Islet precursor cell (in vitro differentiated cells): Measurements from ENCODE around the gene PDK1.
"Not testable (repeated sequence)": the region's sequence is repeated elsewhere in the genome, so short reads cannot be mapped to it uniquely, and the experiment has no call there.

ENCODE experiments used
- DNase-seq: peaks from one replicate; pipeline ENCODE4 v3.0.0-alpha.2; 2018

PDK1 gene

DNA sequence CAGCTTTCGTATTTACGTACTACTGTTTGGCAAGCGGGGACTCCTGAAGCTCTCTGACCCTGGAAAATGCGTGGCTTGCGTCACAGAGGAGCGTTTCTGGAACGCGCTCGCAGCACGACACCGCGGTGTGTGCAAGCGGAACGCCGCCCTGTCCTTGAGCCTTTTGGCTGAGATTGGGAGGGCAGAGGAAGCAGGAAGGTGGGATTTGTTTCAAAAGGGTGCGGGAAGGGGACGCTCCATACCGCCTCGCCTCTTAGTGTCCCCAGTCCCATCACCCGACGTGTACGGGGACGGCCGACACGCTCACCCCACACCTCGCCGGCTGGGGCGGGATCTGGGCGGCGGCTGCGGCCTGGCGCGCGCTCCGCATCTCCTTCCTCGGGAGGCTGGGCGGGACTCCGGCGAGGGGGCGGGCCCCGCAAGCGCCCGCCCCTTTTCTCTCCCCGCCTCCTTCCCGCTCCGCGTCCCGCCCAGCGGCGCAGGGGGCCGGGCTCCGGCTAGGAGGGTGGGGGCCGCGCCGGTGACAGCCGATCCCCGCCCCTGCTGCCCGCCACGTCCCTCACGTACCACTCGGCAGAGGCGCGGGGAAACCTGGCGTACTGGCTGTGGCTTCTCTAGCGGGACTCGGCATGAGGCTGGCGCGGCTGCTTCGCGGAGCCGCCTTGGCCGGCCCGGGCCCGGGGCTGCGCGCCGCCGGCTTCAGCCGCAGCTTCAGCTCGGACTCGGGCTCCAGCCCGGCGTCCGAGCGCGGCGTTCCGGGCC, at the start of gene PDK1:
Gene PDK1, plus strand, starts transcription at position 569 of the 762 bp plus-strand sequence. Its CDS starts 61 bp downstream, at position 630.
- DNase-seq = peak; percentile 95

DNA sequence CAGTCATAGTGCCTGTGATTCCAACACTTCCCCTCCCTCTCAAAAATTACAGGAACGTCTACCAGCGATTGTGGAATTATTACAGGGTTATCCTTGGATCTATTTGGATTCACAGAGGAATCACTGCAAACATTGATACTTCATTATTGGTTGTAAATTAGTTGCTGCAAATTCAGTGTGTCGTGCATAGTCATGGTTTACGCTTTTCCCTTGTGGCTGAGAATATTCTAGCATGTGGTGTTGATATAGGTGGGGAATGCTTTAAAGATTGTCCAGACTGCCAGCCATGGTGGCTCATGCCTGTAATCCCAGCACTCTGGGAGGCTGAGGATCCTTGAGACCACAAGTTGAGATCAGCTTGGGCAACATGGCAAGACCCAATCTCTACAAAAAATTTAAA, 48.7 kb upstream of the PDK1 start:
- DNase-seq = no peak

DNA sequence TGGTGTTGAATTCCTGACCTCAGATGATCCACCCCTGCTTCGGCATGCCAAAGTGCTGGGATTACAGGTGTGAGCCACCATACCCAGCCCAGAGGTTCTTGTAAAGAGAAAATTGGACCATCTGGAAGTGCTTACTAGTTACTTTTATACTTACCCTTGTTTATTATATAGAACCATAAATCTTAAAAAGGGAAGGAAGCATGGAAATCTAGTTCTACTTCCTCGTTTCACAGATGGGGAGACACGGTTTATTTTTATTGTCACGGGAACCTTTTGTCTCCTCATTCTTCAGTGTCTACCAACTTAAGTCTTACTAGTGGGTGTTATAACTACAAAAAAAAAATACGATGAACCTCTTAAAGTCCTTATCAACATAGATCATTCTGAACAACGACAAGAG, 45.8 kb upstream of the PDK1 start:
- DNase-seq = no peak

DNA sequence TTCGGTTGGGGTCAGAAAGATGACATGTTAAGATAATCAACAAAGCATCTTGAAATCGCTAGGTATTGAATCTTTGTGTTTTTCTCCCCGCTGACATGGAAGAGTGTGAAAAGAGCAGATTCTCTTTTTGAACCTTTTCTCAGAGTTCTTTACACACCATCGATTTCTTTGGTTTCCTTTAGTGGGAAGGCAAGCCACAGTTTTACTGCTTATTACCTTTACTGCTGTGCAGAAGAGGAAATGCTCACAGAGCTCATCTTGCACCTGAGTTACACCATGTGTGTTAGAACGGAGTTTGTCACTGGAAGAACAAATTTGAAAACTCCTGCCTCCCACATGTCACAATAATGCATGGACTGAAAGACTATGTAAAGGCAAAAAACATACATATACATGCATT, 45.3 kb upstream of the PDK1 start:
- DNase-seq = no peak

DNA sequence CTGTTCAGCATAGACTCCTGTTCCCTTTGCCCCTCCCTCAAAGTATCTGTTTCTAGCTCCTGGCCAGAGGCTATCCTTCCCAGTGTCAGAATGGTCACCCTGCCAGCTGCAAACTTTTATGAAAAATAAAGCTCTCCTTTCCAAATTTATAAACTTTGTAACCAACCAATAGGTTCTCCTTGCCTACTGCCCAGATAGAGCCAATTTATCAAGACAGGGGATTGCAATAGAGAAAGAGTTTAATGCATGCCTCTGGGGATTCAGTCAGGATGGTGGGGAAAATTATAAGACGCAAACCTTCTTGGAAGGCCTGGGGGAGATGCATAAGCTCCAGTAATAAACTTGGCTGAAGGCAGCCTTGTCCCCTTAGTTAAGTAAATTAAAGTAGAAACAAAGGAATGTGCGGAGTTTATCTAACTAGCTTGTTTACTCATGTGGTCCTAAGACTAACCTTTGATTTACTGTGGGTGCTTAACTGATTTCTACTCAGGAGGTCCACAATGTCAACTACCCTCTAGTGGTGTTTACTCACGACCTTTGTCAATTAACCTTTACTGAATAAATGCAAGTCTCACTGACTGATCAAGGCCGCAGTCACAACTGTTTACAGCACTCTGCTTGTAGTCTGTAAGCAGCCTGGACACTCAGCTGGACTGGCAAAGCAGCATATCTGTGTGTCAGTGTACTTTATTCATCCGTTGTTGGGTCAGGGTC, 42.9 kb upstream of the PDK1 start:
- DNase-seq = no peak

DNA sequence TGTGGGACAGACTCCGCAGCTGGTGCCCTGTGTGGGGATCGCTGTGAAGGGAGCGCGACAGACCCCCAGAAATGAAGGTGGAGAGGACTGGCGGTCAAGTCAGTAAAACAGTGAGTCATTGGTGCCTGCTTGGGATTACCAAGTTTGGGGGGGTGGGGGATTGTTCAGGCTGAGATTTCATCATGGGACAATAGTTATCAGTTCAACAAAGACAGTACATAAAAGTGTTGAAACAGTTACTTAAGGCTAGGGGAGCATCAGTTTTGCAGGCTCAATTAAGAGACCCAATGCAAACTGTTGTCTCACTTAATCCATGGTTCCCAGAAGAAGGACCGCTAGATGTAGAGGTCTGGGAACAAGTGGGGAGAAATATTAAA, 42.4 kb upstream of the PDK1 start:
- DNase-seq = no peak

DNA sequence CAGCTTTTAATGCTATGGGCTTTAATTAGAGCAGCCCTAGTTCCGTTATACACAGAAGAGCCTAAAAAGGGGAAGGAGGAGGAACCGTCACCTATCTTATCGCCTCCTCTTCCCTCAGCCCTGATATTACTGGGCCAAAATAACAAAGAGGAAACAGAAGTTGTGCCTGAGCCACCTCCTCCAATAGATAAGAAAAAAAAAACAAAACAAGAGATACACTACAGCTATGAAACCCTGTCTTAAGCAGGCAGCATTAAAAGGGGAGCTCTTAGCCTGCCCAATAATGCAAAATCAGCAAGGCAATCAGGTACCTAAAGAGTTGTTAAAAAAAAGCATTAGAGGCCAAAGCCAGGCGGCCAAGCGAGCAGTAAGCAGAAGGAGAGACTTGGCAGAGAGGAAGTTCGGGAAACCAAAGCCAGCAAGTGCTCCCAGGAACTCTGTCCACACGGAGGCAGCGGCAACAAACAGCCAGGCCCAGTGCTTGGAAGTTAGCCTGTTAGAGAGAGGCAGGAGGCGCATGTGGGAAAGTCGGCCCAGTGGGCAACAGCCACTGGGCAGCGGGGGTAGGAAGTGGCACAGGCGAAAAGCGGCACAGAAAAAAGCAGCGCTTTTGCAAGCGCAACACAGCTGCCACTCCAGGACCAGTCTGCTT, 41.8 kb upstream of the PDK1 start:
- DNase-seq = no peak

DNA sequence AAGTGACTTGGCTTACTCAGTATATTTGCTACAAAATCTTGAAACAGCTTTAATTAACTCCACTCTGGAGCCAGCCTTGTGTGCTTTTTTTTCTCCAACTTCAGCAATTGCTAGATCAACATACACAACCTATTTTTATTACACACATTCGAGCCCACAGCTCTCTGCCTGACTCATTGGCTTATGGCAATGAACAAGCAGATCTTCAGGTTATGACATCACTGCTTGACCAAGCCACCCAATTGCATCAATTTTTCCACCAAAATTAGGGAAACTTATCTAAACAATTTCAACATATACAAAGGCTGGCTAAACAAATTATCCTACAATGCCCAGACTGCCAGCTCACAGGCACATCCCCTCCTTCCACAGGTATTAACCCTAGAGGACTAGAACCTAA, 39.6 kb upstream of the PDK1 start:
- DNase-seq = no peak

DNA sequence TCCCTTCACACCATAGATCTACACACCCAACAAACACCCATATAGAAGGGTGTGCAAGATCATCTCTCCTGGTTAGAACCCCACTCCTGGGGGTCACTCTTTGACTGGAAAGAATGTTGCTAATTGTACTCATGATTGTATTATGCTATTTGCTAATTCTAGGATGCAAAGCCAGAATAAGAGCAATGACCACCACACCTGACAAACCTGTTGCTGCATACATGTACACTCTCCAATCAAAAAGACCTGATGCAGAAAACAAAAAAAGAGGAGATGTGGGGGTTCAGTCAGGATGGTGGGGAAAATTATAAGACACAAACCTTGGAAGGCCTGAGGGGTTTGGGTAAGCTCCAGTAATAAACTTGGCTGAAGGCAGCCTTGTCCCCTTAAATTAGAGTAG, 36.9 kb upstream of the PDK1 start:
- DNase-seq = no peak

DNA sequence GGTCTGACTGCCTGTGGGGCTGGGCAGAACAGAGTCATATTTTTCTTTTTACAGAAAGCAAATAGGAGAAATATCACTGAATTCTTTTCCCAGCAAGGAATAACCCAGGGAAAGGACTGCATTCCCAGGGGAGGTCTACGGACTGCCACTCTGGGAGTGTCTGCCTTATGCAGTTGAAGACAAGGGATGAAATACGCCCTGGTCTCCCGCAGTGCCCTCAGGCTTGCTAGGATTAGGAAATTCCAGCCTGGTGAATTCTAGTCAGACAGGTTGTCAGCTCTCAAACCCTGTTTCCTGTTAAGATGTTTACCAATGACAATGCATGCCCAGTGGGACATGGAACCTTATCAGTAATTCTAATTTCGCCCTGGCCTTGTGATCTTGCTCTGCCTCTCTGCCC, 30.3 kb upstream of the PDK1 start:
- DNase-seq = no peak

DNA sequence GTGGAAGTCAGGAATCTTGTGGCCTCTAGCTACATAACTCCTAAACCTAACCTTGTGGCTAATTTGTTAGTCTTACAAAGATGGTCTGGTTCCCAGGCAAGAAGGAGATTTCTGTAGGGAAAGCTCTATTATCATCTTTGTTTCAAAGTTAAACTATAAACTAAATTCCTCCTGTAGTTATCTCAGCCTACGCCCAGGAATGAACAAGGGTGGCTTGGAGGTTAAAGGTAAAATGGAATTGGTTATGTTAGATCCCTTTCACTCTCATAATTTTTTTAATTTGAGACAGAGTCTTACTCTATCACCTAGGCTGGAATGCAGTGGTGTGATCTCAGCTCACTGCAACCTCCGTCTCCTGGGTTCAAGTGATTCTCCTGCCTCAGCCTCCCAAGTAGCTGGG, 24.6 kb upstream of the PDK1 start:
- DNase-seq = no peak

DNA sequence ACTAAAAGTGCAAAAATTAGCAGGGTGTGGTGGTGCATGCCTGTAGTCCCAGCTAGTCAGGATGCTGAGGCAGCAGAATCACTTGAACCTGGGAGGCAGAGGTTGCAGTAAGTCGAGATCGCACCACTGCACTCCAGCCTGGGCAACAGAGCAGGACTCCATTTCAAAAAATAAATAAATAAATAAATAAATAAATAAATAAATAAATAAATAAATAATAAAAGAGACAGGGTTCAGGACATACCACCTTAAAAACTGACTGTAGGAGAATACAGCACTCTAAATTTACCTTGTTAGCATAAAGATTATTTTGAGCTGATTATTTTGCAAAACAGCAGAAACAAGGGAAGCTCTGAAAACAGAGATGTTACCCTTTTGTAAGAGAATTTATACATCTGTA, 23.4 kb upstream of the PDK1 start:
- not testable (repeated sequence) for DNase-seq

DNA sequence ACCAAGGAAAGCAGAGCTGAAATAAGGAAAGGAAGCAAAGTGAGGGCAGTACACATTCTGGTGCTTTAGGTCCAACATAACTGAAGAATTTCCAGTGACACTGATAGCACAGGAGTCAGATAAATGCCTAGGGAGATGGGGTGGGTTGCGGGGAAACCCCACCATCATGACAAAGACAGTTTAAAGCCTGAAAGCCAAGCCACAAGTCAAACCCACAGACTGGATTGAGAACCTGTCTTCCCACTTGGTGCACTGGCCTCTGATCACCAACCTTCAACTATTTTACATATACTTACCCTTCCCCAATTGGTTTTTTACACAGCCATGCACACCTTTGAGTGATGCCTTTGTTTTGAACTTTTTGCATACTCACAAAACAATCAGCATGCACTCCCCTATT, 22.2 kb upstream of the PDK1 start:
- no peak for DNase-seq

DNA sequence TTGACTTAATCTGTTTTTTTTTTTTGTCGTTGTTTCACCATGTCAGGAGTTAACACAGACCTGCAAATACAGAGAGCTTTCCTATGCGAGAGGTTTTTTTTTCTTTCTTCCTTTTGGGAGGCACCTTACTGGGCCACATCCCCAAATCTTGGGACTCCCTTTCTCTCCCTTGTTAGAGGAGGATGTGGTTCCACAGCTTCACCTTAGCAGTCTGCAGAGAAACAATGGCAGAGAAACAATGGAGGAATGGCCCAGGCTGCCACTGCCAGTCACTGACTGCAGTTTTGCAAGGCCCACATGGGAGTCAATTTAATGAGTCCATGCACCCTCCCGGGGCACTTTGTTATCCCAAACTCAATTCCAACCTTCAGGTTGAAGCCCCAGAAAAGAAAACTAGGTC, 20.8 kb upstream of the PDK1 start:
- DNase-seq = no peak

DNA sequence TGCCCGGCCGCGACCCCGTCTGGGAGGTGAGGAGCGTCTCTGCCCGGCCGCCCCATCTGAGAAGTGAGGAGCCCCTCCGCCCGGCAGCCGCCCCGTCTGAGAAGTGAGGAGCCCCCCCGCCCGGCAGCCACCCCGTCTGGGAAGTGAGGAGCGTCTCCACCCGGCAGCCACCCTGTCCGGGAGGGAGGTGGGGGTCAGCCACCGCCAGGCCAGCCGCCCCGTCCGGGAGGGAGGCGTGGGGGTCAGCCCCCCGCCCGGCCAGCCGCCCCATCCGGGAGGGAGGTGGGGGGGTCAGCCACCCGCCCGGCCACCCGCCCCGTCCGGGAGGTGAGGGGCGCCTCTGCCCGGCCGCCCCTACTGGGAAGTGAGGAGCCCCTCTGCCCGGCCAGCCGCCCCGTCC, 18.0 kb upstream of the PDK1 start:
- DNase-seq = not testable (repeated sequence)

DNA sequence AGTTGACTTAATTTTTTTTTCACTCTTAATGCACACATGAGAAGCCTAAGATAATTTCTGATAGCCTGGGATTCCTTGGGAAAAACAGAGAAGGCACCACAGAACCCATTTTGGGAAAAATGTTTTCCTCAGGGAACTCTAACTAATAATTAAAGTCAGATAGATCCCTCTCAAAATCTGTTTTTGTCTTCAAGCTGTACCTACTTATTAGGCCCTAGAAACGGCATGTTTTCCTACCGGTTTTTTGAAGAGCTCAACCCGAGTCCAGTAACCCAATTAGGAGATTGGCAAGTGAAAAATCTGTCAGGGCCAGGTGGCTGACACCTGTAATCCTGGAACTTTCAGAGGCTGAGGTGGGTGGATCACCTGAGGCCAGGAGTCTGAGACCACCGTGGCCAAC, 16.1 kb upstream of the PDK1 start:
- no peak for DNase-seq

DNA sequence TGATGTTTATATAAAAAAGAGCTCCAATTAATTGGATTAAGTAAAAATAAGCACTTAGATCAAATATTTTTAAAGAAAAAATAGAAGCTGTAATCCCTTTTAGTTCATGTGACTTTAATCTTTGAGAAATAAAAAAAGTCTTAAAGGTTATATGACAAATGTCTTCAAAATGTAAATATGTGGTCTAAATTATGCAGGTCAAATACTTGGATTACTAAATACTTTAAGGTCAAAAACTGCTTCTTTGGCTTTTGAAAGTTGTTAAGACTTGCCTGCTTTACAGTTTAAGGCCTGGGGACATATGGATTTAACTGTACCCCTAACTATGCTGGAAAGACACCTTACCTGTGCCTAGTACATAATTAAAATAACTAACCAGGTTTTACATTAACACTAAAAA, 15.5 kb upstream of the PDK1 start:
- DNase-seq = no peak

DNA sequence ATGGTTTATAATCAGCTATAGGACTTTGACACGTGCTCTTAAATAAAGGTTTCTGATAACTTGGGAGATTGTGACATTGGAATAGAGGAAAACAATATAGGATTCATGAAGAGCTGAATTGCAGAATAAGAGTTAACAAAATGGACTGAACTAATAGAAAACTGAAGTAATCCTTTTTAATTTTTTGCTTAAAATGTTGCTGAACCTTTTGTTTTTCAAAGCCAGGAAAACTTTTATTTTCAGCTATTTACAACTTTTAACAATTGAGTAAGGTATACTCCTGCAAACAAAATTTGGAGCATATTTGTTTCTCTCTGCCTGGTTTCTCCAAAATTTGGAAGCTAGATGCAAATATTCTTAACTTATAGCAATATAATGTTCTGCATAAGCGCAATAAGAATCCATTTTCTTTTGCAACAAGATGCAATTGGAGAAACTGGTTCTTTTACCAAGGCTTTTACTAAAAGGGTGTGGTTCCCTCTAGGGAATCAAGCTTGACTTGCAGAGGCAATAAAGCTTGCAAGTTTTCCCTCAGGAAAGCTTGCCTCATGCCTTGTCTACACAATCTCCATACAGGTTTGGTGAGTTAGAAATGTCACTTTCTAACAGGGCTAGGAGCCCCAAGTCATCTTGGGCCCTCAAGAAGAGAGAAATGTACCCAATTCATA, 10.3 kb upstream of the PDK1 start:
- no peak for DNase-seq

DNA sequence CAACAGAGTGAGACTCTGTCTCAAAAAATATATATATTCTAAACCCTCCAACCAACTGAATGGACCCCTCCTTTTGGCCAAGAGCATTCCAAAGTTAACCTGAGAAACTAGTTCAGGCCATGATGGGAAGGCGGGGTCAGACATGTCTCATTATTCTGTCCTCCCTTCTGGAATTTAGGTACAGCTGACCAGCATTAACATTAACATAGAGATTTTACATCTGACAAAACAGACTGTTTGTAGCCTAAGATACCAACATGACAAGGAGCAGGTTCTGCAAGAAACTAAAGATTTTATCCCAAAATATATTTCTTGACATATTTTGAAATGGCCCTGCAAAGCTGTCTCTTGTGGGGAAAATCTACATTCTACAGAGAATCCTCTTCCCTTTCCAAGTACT, 6.8 kb upstream of the PDK1 start:
- no peak for DNase-seq

DNA sequence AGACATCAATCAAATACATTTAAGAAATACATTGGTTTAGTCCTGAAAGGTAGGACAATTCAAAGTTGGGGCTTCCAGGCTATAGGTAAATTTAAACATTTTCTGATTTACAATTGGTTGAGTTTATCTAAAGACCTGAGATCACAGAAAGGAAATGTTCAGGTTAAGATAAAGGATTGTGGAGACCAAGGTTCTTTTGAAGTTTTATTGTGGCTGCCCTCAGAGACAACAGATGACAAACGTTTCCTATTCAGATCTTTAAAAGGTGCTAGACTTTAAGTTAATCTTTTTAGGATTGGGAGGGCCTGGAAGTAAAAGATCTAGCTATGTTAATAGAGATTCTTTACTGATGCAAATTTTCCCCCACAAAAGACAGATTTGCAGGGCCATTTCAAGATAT, 6.1 kb upstream of the PDK1 start:
- DNase-seq = not testable (repeated sequence)

DNA sequence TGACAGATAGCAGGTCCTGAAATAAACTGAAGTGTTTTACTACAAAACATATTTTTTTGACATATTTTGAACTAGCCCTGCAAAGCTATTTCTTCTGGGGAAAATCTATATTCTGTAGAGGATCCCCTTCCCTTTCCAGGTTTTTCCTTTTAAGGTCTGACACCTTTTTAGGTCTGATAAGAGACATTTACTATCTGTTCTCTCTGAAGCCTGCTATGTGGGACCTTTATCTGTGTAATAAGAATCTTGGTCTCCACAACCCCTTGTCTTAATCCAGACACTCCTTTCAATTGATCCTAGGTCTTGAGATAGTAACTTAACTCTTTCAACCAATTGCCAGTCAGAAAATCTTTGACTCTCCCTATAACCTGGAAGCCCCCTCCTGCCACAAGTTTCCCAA, 5.5 kb upstream of the PDK1 start:
- DNase-seq = no peak

DNA sequence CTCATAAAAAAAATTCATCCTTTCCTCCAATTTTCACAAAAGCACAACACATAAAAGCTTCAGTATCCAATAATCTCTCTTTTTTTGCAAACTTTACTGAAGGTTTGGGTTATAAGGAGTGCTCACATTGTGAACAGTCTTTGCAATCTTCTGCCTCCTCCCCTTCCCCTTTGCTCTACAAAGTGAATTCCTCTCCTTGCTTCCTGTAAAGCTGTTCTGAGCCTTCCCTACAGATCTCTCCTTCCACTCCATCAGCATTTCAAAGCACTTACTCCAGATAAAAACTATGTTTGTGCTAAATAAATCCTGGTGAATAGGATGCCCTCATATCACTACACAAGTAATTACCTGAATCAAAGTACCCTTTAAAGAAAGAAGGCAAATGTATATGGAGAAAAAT, 4.6 kb upstream of the PDK1 start:
- DNase-seq = no peak

DNA sequence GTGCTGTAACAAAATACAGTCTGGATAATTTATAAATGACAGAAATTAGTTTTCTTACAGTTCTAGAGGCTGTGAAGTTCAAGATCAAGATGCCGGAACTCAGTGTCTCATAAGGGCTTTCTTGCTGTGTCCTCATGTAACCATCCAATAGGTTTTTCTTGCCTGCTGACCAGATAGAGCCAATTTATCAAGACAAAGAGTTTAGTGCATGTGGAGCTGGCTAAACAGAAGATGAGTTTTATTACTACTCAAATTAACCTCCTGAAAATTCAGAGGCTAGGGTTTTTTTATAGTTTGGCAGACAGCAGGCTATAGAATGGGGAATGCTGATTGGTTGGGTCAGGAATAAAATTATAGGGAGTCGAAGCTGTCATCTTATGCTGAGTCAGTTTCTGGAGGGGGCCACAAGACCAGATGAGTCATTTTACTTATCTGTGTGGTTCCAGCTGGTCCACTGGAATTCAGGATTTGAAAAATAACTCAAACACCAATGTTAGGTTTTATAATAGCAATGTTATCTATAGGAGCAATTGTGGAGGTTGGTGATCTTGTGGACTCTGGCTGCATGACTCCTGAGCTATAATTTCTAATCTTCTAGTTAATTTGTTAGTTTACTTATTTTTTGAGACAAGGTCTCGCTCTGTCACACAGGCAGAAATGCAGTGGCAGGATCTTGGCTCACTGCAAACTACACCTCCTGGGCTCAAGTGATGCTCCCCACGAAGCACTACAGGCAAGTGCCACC, 3.2 kb upstream of the PDK1 start:
- DNase-seq = no peak
